Breast epithelium (tissue), 3 donors: ENCODE measurements around the gene TUSC2.

Source experiments
- CTCF ChIP-seq, 3 donors: fragments of 450-650 bp; IDR thresholded peaks; one replicate each; pipeline ENCODE4 v1.5.1; 2016 to 2017; ENCODE audit warnings: antibody characterized with exemption in 3 of 3, mild to moderate bottlenecking in 3 of 3, moderate library complexity in 3 of 3
- POLR2A ChIP-seq: fragments of 450-650 bp; IDR thresholded peaks from one replicate; pipeline ENCODE4 v1.6.1; 2016; ENCODE audit warnings: antibody characterized with exemption, mild to moderate bottlenecking, moderate library complexity
- POLR2AphosphoS5 ChIP-seq, 3 donors: sonication (generic); formaldehyde crosslinking; IDR thresholded peaks; one replicate each; pipeline ENCODE4 v1.6.1; 2017; ENCODE audit warnings: antibody characterized with exemption in 3 of 3

GRCh38 chr3:50364573-50365079, 36.6 kb upstream of the TUSC2 start:
- TF ChIP-seq CTCF (IDR thresholded peaks at IDR 0.05), result no peak
- no peak for TF ChIP-seq POLR2A
- TF ChIP-seq POLR2AphosphoS5 (IDR thresholded peaks at IDR 0.05), result no peak
